Activated CD4-positive, alpha-beta T cell treated with anti-CD3 and anti-CD28 coated beads, Interleukin-2, amount 50 U/mL, for 1 hour (primary cell): ENCODE measurements around the gene GRB14.
"Not testable (repeated sequence)": the region's sequence is repeated elsewhere in the genome, so short reads cannot be mapped to it uniquely, and the experiment has no call there.

Experiments used
- DNase-seq: peaks from one replicate; pipeline ENCODE4 v3.0.0-alpha.2; 2020

GRB14 gene

GRCh38 chr2:164620873-164621763 is at the start of gene GRB14:
GRB14 (minus strand) TSS chr2:164621482; CDS start chr2:164621309, 173 bp downstream.
- DNase-seq: no peak

- DNase-seq: no peak
These were observed 48.0 kb upstream of the GRB14 start for GRCh38 chr2:164669291-164669690.

GRCh38 chr2:164667566-164667965 is 46.3 kb upstream of the GRB14 start:
- no peak for DNase-seq

- no peak for DNase-seq
These were observed 42.8 kb upstream of the GRB14 start for GRCh38 chr2:164664070-164664469.

- no peak for DNase-seq
These were observed 41.8 kb upstream of the GRB14 start for GRCh38 chr2:164662868-164663631.

- no peak for DNase-seq
These were observed 40.8 kb upstream of the GRB14 start for GRCh38 chr2:164662066-164662465.

- no peak for DNase-seq
These were observed 40.1 kb upstream of the GRB14 start for GRCh38 chr2:164661349-164661748.

- DNase-seq: no peak
These were observed 35.8 kb upstream of the GRB14 start for GRCh38 chr2:164657129-164657528.

GRCh38 chr2:164655750-164656149 is 34.5 kb upstream of the GRB14 start:
- DNase-seq: no peak

- DNase-seq: no peak
These were observed 34.1 kb upstream of the GRB14 start for GRCh38 chr2:164655336-164655735.

- DNase-seq: no peak
These were observed 30.1 kb upstream of the GRB14 start for GRCh38 chr2:164651361-164651760.

GRCh38 chr2:164644036-164644700 is 22.9 kb upstream of the GRB14 start:
- no peak for DNase-seq

GRCh38 chr2:164642946-164643555 is 21.8 kb upstream of the GRB14 start:
- no peak for DNase-seq

GRCh38 chr2:164642268-164642667 is 21.0 kb upstream of the GRB14 start:
- no peak for DNase-seq

- not testable (repeated sequence) for DNase-seq
These were observed 7.0 kb upstream of the GRB14 start for GRCh38 chr2:164628319-164628718.

- DNase-seq: no peak
These were observed 4.2 kb upstream of the GRB14 start for GRCh38 chr2:164625378-164625971.

- no peak for DNase-seq
These were observed 3.0 kb upstream of the GRB14 start for GRCh38 chr2:164624316-164624715.

- no peak for DNase-seq
These were observed 1.2 kb upstream of the GRB14 start for GRCh38 chr2:164622338-164623106.

GRCh38 chr2:164621764-164622105 is 453 bp upstream of the GRB14 start:
- DNase-seq: no peak

- no peak for DNase-seq
These were observed 825 bp downstream of the GRB14 start for GRCh38 chr2:164620457-164620856.

- no peak for DNase-seq
These were observed 3.8 kb downstream of the GRB14 start for GRCh38 chr2:164617466-164617865.
